GM18511 (cell line): Measurements from ENCODE around the gene DHTKD1.
A peak's percentile ranks its signal among the peaks of the same experiment; 100 is the strongest.
"Not testable (repeated sequence)": the region's sequence is repeated elsewhere in the genome, so short reads cannot be mapped to it uniquely, and the experiment has no call there.

Experiments
- ATAC-seq: cut with Tn5 transposase; IDR thresholded peaks from one replicate; pipeline ENCODE4 v1.9.1; 2021; ENCODE audit warnings: mild to moderate bottlenecking, moderate library complexity; ENCODE audit not compliant: unreplicated experiment

DHTKD1 gene

DNA sequence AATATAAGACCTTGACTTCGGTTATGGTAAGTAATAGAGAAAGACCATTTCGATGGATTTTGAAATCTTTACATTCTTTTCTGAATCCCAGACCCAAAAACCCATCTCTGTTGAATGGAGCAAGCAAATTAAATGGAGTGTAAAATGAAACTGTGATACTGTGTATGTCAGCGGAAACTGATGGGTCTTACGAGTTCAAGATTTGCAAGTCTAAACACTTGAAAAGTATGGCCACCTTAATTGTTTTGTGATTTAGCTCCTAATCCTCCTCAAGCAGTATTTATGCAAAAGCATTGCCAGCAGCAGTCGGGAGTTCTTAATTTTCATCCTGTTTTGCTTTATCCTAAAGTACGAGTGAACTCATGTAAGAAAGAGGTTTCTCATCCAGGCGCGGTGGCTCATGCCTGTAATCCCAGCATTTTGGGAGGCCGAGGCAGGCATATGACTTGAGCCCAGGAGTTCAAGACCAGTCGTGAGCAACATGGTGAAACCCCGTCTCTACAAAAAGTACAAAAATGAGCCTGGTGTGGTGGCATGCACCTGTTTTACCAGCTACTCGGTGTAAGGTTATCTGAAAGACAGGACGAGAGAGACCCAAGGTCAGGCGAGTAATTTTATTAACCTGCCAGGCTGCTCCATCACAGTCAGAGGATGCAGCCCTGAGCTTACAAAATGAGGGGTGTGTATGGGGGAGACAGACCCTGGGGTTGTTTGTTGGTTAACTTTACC lies 5.8 kb upstream of the DHTKD1 start:
- no peak for ATAC-seq

DNA sequence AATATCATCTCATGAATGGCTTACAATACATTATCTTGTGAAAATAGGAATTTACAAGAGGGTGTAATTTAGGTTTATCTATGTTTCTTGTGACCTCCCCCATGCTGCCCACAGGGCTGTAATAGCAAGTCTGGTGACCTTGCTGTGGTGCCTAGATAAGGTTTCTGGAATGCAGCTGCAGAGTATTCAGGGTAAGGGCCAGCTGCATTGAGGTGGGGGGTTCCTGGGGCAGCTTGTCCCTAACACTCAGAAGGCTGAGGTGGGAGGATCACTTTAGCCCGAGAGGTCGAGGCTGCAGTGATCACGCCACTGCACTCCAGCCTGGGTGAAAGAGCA lies 5.3 kb upstream of the DHTKD1 start:
- ATAC-seq = no peak

DNA sequence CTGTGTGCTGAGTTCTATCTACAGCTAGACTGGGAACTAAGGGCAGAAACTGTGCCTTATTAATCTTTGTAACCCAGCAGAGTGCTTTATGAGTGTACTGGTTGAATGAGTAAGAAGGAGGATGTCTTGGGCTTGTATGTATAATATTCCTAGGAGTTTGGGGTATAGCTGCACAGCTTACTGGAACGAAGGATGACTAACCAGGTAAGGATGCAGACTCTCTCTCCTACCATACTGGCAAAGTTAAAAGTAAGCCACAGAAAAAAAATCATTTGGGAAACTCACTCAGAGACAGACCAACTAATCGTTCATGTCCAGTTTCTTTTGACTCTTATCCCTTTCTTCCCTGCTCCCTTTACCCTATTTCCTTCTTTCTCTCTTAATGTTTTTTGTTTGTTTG lies 1.4 kb upstream of the DHTKD1 start:
- ATAC-seq = no peak

DNA sequence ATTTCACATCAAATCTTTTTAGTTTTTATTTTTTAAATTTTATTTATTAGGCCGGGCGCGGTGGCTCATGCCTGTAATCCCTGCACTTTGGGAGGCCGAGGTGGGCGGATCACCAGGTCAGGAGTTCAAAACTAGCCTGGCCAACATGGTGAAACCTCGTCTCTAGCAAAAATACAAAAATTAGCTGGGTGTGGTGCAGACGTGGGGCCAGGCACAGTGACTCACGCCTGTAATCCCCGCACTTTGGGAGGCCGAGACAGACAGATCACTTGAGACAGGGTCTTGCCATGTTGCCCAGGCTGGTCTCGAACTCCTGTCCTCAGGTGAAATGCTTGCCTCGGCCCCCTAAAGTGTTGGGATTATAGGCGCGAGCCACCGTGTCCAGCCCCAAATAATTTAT lies 2.7 kb downstream of the DHTKD1 start:
- ATAC-seq = not testable (repeated sequence)

DNA sequence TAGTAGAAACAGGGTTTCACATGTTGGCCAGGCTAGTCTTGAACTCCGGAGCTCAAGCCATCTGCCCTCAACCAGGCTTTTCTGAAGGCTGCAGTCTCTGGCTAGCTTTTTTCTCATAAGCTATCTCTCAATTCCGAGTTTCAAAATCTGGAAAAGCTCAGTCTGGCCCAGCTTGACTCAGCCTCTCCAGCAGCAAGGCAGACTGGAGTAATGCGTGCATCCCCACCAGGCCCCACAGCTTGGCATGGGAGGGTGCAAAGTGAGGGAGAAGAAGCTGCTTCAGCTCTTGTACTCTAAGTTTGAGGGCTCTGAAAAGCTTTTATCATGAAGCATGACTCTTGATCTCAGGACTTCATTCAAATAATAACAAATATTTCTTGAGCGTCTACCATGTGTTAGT lies 4.8 kb downstream of the DHTKD1 start:
- ATAC-seq = no peak

DNA sequence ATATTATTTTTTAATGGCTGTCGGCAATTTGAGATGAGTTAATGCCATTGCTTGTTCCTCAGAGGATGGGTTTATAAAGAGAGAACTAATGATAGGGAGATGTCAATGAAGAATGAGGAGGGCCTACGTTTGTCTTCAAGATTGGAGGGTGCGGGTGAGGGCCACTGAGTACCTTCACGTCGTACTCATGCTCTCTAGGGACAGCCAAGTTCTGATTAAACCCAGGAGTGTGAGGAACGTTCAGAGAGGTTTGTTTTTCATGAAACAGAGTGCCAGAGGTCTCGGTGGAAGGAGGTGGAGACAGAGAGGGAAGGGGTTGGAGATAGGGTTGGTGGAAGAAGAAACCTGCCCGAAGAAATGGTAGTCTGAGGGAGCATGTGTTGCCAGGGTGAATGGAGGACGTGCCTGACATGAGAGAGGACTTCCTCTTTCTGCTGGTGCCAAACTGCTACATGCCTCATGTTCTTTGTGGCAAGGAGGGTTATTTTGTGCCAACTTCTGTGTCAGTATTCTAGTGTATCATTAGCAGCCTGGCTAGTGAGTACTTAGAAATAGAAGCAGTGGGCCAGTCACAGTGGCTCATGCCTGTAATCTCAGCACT lies 8.9 kb downstream of the DHTKD1 start:
- ATAC-seq = peak; percentile 38

DNA sequence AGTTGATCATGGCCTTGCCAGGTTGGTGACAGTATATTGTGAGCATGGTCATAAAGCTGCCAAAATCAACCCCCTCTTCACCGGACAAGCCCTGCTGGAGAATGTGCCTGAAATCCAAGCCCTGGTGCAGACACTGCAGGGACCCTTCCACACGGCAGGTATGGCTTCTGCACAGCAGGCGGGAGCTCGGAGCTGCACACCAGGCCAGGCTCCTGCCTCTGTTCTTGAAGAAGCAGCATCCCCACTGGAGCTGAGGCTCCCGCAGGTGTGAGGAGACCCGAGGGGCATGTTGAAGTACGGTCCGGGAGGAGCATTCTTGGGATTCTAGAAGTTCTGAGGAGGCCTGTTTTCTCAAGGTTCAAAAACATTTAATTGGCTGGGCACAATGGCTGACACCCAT lies 12.7 kb downstream of the DHTKD1 start:
- no peak for ATAC-seq

DNA sequence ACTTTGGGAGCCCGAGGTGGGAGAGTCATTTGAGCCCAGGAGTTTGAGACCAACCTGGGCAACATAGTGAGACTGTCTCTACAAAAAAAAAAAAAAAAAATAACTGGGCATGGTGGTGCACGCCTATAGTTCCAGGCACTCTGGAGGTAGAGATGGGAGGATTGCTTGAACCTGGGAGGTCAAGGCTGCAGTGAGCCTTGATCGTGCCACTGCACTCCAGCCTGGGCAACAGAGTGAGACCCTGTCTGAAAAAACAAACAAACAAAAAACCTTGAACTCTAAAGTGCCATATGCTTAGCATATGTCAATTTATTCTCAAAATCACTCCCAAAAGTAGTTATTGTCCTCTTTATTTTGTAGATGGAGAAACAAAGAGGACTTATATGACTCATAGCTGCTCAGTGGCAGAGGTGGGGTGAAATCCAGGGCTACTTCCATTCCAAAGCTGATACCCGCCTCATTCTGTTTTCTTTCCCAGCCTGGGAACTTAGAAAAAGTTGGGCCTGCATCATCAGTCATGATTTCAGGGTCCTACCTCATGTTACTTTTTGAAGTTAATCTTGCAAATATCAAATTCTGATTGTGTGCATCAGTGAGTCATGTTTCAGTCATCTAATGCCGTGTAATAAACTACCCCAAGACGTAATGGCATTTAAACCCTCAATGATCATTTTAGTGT lies 13.3 kb downstream of the DHTKD1 start:
- ATAC-seq = no peak

DNA sequence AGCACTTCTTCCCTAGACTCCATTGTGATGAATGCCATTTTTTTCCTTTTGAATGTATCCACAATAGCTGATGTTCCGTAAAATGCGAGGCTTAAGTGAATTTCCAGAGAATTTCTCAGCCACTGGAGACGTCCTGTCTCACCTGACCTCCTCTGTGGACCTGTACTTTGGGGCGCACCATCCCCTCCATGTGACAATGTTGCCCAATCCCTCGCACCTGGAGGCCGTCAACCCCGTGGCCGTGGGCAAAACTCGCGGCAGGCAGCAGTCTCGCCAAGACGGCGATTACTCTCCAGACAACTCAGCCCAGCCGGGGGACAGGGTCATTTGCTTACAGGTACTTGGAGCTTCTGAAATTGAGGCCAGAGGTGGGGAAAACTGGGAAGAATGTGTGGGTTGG lies 20.2 kb downstream of the DHTKD1 start:
- no peak for ATAC-seq

DNA sequence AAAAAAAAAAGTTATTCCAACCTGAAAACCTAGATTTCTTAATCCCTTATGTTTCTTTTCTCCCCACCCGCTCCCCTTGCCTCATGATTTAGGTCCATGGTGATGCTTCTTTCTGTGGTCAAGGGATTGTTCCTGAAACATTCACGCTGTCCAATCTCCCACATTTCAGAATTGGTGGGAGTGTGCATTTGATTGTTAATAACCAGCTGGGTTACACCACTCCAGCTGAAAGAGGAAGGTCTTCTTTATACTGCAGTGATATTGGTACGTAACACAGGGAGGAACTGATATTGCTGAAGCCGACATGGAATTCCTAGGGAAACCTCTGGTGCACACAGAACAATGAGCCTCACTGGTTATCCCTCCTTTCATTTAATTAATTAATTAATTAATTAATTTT lies 22.7 kb downstream of the DHTKD1 start:
- ATAC-seq = no peak

DNA sequence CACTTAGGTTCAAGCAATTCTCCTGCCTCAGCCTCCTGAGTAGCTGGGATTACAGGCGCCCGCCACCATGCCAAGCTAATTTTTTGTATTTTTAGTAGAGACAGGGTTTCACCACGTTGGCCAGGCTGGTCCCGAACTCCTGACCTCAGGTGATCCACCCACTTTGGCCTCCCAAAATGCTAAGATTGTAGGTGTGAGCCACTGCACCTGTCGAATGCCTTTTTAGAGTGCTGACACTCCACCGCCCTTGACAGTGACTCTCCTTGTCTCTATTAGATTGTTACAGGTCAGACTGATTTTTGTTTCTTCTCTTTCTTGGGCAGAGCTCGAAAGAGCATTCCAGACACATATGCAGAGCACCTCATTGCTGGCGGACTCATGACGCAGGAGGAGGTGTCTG lies 28.6 kb downstream of the DHTKD1 start:
- ATAC-seq = not testable (repeated sequence)

DNA sequence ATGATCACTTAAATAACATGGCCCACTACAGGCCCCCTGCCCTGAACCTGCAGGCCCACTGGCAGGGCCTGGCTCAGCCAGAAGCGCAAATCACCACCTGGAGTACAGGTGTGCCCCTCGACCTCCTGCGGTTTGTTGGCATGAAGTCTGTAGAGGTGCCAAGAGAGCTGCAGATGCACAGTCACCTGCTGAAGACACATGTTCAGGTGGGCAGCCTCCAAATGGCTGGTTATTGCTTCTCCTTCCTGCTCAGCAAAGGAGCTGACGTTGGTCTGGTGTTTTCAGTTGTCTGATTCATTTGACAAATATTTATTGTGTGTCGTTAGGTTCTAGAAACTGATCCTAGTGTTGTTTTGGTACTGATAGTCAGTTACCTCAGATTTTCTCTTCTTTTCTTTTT lies 29.0 kb downstream of the DHTKD1 start:
- no peak for ATAC-seq

DNA sequence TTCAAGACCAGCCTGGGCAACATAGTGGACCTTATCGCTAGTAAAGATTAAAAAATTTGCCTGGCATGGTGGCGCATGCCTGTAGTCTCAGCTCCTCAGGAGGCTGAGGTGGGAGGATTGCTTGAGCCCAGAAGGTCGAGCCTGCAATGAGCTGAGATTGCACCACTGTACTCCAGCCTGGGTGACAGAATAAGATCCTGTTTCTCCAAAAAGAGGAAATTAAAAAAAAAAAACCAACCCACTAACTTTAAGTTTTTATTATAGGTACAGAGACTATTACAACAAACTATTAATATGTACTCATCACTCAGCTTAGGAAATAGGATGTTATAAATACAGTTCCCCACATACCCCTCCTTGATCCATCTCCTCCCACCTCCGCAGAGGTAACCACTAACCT lies 30.2 kb downstream of the DHTKD1 start:
- ATAC-seq = no peak

DNA sequence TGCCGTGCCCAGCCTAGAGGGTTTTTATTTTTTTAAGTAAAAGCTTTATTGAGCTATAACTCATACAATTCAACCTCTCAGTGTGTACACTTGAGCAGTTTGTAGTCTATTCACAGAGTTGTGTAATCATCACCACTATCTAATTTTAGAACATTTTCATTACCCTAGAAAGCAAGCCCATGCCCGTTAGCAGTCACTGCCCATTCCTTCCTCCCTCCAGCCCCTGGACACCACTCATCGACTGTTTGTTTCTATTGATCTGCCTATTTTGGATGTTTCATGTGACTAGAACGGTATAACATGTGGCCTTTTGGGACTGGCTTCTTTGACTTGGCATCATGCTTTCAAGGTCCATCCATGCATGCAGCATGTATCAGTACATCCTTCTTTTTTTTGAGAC lies 35.0 kb downstream of the DHTKD1 start:
- ATAC-seq = no peak

DNA sequence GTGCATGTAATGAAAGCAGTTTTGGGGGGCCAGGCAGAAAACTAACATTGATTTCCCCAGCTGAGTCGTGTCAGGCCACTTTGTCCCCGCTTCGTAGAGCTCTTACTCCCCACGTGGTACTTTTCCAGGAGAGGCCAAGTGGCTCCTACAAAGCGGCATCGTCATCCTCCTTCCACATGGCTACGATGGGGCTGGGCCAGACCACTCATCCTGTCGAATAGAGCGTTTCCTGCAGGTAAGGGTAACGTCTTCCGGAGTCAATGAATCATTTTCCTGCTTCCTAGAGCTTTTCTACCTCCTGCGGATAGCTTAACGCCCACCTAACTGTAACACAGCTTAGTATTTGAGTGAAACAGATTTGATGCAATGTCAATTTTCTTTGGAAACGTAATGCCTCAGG lies 39.0 kb downstream of the DHTKD1 start:
- no peak for ATAC-seq

DNA sequence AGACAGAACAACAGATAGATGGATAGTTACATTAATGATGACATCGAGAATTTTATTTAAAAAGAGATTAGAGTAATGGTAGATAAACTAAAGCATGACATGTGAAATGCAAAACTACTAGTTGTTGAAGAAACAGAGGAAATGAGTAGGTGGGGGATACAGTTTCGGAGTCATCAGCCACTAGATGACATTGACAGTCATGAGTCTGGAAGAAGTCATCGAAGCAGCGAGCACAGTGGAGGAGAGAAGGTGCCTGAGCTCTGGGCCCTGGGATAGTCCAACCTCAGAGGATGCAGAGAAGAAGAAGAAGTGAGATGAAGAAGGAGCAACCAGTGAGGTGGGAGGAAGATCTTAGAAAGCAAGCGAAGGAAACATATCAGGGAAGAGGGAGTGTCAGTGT lies 40.5 kb downstream of the DHTKD1 start:
- no peak for ATAC-seq

DNA sequence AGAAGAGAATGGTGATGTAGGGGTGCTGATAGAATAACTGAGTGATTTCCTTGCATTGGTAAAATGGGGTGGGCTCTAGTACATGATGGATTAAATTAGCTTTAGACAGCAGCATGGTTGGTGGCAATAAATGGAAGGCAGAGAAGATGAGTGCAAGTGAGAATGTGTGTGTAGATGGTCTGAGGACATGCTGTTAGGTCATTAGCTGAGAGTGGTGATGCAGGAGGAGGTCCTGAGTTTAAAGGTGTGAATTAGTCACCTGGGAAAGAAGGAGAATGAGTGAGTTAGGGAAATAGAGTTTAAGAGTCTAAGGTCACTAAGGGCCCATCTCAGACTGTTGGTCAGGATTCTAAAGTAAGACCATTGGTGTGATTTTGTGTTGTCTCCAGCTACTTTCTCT lies 42.8 kb downstream of the DHTKD1 start:
- no peak for ATAC-seq

DNA sequence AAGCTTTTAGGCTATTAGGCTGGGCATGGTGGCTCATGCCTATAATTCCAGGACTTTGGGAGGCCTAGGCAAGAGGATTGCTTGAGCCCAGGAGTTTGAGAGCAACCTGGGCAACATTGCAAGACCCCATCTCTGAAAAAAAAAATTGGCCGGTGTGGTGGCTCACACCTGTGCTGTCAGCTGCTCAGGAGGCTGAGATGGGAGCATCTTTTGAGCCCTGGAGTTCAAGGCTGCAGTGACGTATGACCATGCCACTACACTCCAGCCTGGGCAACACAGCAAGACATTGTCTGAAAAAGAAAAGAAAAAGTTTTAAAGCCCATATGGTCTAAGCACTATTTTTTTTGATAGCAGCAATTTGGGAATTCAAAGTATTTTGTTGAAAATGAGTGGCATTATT lies 44.9 kb downstream of the DHTKD1 start:
- no peak for ATAC-seq

DNA sequence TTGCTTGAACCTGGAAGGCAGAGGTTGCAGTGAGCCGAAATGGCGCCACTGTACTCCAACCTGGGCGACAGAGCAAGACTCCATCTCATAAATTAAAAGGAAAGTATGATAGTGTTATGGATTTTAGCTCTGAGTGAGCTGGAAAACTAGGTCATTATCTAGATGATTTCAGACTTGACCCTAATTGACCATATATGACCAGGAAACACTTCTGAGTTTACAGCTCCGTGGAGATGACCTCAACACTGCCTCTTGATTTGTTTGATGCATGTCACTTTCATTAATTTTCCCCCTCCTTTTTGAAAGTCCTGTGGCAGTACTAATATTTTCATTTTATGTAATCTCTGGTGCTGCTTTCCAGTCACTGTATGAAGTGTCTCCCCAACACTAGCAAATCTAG lies 52.9 kb downstream of the DHTKD1 start:
- no peak for ATAC-seq

DNA sequence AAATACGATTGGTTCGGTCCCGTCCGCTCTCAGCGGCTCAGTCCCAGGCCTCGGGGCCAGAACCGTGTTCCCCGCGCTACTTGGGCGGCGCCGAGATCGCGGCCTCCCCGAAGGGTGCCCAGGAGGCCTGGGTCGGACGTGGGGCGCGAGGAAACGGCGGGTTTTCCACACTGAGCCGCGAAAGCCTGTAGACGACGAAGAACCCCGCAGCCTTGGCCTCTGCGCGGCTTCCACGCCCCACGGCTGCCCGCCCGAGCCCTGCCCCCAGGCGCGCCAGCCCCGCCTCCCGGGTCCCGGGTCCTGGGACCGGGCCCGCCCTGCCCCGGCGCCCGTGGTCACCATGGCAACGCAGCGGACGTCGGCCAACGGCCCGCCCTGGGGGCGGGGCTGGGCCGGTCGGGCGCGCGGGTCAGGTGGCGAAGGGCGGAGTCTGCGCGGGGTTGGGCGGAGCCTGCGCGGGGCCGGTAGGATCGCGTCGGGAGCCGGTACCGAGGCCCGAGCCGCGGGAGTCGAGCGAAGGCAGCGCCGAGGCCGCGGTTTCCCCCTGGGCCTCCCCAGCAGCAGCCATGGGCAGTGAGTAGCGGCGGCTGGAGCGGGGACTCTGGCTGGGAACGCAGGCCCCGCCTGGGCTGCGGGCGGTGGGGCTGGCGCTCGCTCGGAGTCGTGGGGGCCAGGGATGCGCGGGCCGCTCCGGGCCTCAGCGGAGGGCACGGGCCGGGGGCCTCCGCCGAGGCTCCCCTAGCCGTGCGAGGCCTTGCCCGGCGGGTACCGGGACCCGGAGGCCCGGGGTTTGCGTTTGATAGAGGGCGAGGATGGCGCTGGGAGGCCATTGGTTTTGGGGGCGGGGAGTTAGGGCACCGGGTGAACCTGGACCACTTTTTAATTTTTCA lies 60.7 kb downstream of the DHTKD1 start, which contains the start of gene SEC61A2:
Gene SEC61A2, plus strand, starts transcription at position 456 of the 890 bp plus-strand sequence. Its CDS starts 111 bp downstream, at position 567.
- peak; percentile 92 for ATAC-seq

DNA sequence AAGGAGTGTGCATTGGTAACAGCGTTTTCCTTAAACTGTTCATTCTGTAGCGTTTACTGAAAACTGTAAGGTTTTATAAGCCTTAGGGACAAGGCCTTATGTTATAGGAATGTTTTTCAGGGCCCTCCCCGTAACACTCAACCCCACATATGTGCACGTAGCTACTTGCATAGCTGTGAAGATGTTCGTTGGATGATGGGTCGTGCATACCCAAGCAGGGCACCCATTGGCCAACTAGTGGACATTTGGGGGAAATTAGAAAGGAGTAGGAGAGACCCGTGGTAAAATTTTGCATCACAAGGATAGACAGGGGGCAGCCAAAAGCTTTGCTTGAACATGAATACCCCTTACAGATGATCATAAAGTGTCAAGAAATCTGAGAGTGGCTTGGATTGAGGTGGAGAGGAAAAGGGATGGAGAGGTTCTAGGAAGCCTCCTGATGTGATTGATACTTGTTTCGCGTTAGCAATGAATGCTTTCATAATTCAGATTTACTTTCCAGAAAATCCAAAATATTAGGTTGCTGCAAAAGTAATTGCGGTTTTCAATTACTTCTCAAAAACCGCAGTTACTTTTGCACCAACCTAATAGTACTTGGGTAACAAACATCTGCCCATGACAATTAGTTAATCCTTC lies 61.6 kb downstream of the DHTKD1 start:
- ATAC-seq = peak; percentile 52
